Activated CD4-positive, alpha-beta T cell treated with anti-CD3 and anti-CD28 coated beads for 36 hours (primary cell): ENCODE data around the gene LARP4B. TPM values are rescaled to one million over a fixed set of nuclear protein-coding genes. Genes with fewer than 3 reads are reported as not detected.

ENCODE experiments used
- ATAC-seq: fragments of 200-7000 bp; cut with Tn5 transposase; one replicate; pipeline ENCODE4 v1.10.0; 2021; ENCODE audit warnings: mild to moderate bottlenecking, moderate library complexity
- CTCF ChIA-PET: fragments of 350-600 bp; sonication (Branson Sonifier 250); formaldehyde crosslinking; loops from one replicate; lab custom pipeline; 2021; ENCODE audit warnings: antibody characterized with exemption; lab: Charles Lee
- POLR2A ChIA-PET: fragments of 350-600 bp; sonication (Branson Sonifier 250); formaldehyde crosslinking; loops from one replicate; lab custom pipeline; 2021; ENCODE audit warnings: antibody characterized with exemption, inconsistent platforms; lab: Charles Lee
- DNase-seq: peaks from one replicate; pipeline ENCODE4 v3.0.0-alpha.2; 2020
- H3K27ac Mint-ChIP-seq: one replicate; pipeline ENCODE4 v1.8.0; 2021; ENCODE audit warnings: mixed read lengths
- H3K27me3 Mint-ChIP-seq: one replicate; pipeline ENCODE4 v1.8.0; 2021; ENCODE audit warnings: mixed read lengths
- H3K36me3 Mint-ChIP-seq: one replicate; pipeline ENCODE4 v1.8.0; 2021; ENCODE audit warnings: low read depth, mixed read lengths
- H3K4me1 Mint-ChIP-seq: one replicate; pipeline ENCODE4 v1.8.0; 2021; ENCODE audit warnings: mixed read lengths
- H3K4me3 Mint-ChIP-seq: one replicate; pipeline ENCODE4 v1.8.0; 2021; ENCODE audit warnings: mild to moderate bottlenecking, moderate library complexity, mixed read lengths
- H3K9me3 Mint-ChIP-seq: one replicate; pipeline ENCODE4 v1.8.0; 2021; ENCODE audit warnings: low read depth, mixed read lengths
- intact Hi-C, 2 experiments: fragments of 100-400 bp; cut with DNase I in 1 of 2; cut with micrococcal nuclease in 1 of 2; formaldehyde crosslinking; loops; one replicate each; pipeline versions ENCODE4 v1.14.2 to v1.15.1; 2022 to 2024; cut with DNase I, micrococcal nuclease
- total RNA-seq, 2 experiments: library from RNA; stranded (reverse); gene quantifications; one replicate each; pipeline ENCODE4 v1.2.3, GENCODE V29; 2021

Gene LARP4B
- total RNA-seq, 2 experiments from 2014 or later, result 88.2 to 97.5 TPM

- intact Hi-C loops, result no loop called here
- peak overlapping the region; percentile 65 for H3K27ac Mint-ChIP-seq
- no peak for ATAC-seq
- ChIA-PET CTCF (no interaction called here), POLR2A (no interaction called here)
- no peak overlapping the region for H3K4me3 Mint-ChIP-seq
- H3K9me3 Mint-ChIP-seq, result no peaks in the 10 kb centered on the region
- peaks cover 9% of the 10 kb centered on the region for H3K4me1 Mint-ChIP-seq
- DNase-seq, result no peak
- no peaks in the 10 kb centered on the region for H3K27me3 Mint-ChIP-seq
- H3K36me3 Mint-ChIP-seq, result peaks cover 63% of the 10 kb centered on the region
Measured at GRCh38 chr10:821322-821721, 110.2 kb downstream of the LARP4B start.

GRCh38 chr10:819816-820215 is 111.7 kb downstream of the LARP4B start:
- no peak for DNase-seq
- intact Hi-C loops, result no loop called here
- POLR2A ChIA-PET, result no interaction called here
- ATAC-seq, result no peak
- no peaks in the 10 kb centered on the region for H3K9me3 Mint-ChIP-seq
- H3K27me3 Mint-ChIP-seq, result no peaks in the 10 kb centered on the region
- H3K36me3 Mint-ChIP-seq, result peaks cover 64% of the 10 kb centered on the region
- H3K4me1 Mint-ChIP-seq, result peaks cover 9% of the 10 kb centered on the region
- CTCF ChIA-PET, result no interaction called here
- H3K27ac Mint-ChIP-seq, result no peak overlapping the region
- no peak overlapping the region for H3K4me3 Mint-ChIP-seq

DNA sequence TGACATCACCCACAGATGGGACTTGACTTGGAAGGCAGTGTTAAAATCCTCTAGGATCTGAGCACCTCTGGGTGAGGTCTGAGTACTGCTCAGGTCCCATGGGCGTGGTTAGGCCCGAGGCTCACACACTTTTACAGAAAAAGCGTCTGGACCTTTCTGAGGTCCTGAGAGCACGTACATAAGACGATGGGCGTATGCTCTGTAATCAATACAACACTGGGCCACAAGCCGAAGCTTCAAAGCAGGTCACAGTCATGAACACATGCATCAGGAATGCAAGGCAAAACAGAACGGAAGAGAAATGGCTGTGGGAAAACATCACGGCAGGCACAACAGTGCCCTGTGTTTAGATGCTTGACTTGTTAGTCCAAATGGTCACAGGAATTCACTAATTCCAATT is 112.2 kb downstream of the LARP4B start:
- no peak for ATAC-seq
- H3K36me3 Mint-ChIP-seq, result peaks cover 66% of the 10 kb centered on the region
- H3K27me3 Mint-ChIP-seq, result no peaks in the 10 kb centered on the region
- CTCF ChIA-PET, result no interaction called here
- POLR2A ChIA-PET, result no interaction called here
- intact Hi-C loops, result no loop called here
- no peak overlapping the region for H3K4me3 Mint-ChIP-seq
- H3K27ac Mint-ChIP-seq, result no peak overlapping the region
- DNase-seq, result no peak
- peaks cover 9% of the 10 kb centered on the region for H3K4me1 Mint-ChIP-seq
- H3K9me3 Mint-ChIP-seq, result no peaks in the 10 kb centered on the region

- Mint-ChIP-seq H3K4me3 (no peak overlapping the region), H3K27me3 (no peaks in the 10 kb centered on the region), H3K36me3 (peaks cover 62% of the 10 kb centered on the region), H3K4me1 (peaks cover 3% of the 10 kb centered on the region), H3K27ac (no peak overlapping the region), H3K9me3 (no peaks in the 10 kb centered on the region)
- ATAC-seq, result no peak
- POLR2A ChIA-PET, result no interaction called here
- CTCF ChIA-PET, result no interaction called here
- no peak for DNase-seq
- intact Hi-C loops, result no loop called here
Measured at GRCh38 chr10:818526-819220, 112.8 kb downstream of the LARP4B start.

GRCh38 chr10:818010-818409 is 113.5 kb downstream of the LARP4B start:
- ChIA-PET CTCF (no interaction called here), POLR2A (no interaction called here)
- Mint-ChIP-seq H3K27me3 (no peaks in the 10 kb centered on the region), H3K36me3 (peaks cover 63% of the 10 kb centered on the region), H3K9me3 (no peaks in the 10 kb centered on the region), H3K27ac (no peak overlapping the region), H3K4me1 (peaks cover under 1% of the 10 kb centered on the region), H3K4me3 (no peak overlapping the region)
- DNase-seq (no peak), ATAC-seq (no peak)
- intact Hi-C loops, result no loop called here

DNA sequence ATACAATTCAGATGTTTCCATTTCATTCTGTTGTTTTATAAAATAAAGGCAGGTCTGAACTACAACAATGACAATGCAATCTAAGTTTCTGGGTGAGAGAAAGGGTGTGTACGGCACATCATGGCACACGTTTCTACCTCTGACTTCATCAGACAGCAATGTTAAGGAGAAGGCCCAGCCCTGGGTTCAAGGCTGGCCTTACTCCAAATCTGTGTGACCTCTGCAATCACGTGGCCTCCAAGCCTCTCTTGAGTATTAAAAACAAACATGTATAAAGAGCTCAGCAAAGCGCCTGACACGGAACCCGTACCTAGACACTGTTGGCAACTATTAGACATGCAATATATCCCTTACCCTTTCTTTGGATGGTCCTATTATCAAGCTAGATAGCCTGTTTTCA is 114.1 kb downstream of the LARP4B start:
- Mint-ChIP-seq H3K4me3 (no peak overlapping the region), H3K27ac (no peak overlapping the region), H3K27me3 (no peaks in the 10 kb centered on the region), H3K36me3 (peaks cover 59% of the 10 kb centered on the region), H3K4me1 (no peaks in the 10 kb centered on the region), H3K9me3 (no peaks in the 10 kb centered on the region)
- POLR2A ChIA-PET, result no interaction called here
- ATAC-seq (no peak), DNase-seq (no peak)
- intact Hi-C loops, result no loop called here
- CTCF ChIA-PET, result no interaction called here

DNA sequence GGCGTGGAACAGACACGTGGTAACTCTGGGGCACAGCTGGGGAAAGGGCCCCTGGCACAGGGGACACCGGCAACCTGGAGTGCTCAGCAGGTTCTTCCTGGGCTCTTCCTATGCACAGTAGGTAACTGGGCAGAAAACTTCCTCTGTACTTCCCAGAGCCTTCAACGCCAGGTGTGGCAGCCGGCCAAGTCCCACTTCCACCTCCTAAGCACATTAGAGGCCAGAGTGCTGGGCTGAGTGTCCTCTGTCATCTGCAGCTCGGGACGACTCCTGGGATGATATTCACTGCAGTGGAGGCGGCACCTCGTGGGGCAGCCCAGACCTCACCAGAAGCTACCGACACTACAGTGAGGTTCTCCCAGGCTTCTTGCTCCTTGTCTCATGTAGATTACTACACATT is 114.5 kb downstream of the LARP4B start:
- Mint-ChIP-seq H3K4me1 (no peaks in the 10 kb centered on the region), H3K4me3 (no peak overlapping the region), H3K36me3 (peaks cover 63% of the 10 kb centered on the region), H3K9me3 (no peaks in the 10 kb centered on the region), H3K27ac (no peak overlapping the region), H3K27me3 (no peaks in the 10 kb centered on the region)
- no peak for DNase-seq
- CTCF ChIA-PET, result no interaction called here
- intact Hi-C loops, result no loop called here
- no peak for ATAC-seq
- POLR2A ChIA-PET, result no interaction called here

GRCh38 chr10:816091-816477 is 115.4 kb downstream of the LARP4B start:
- Mint-ChIP-seq H3K4me1 (no peaks in the 10 kb centered on the region), H3K27me3 (no peaks in the 10 kb centered on the region), H3K36me3 (peaks cover 63% of the 10 kb centered on the region), H3K4me3 (no peak overlapping the region), H3K27ac (no peak overlapping the region), H3K9me3 (no peaks in the 10 kb centered on the region)
- ChIA-PET CTCF (interaction anchor here (1.1 kb wide), 1 partner anchor 9 kb away, joined by 3 read pairs; no protein-coding TSS in a partner anchor), POLR2A (no interaction called here)
- intact Hi-C loops, result no loop called here
- no peak for ATAC-seq
- DNase-seq, result no peak

DNA sequence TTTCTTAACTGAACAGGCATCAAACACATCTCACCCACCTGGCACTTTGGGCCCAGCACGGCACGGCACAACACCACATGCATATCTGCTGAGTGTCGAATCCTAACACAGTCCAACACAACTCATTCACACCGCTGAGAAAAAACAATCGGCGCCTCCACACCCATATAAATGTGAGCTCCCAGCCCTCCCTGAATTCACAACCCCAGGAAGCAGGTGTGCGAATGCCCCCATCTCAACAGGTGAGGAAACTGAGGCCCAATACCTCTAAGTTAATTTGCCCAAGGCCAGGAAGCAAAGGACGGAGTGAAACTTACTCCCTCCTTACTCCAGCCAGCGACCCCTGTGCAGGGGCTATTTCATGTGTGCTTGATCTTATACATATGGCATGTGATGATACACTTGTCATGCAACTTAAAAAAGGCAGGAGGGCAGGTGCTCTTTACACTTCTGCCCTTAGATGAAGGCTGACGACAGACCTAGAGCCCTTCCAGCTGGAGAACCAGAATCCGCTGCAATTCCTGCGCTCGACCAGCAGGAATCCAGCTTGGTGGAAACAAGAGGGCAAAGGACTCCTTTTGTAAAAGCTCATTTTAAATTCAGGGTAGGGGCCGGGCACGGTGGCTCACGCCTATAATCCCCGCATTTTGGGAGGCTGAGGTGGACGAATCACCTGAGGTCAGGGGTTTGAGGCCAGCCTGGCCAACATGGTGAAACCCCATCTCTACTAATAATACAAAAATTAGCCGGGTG is 116.0 kb downstream of the LARP4B start:
- Mint-ChIP-seq H3K27me3 (no peaks in the 10 kb centered on the region), H3K36me3 (peaks cover 58% of the 10 kb centered on the region), H3K4me3 (no peak overlapping the region), H3K4me1 (no peaks in the 10 kb centered on the region), H3K9me3 (no peaks in the 10 kb centered on the region), H3K27ac (no peak overlapping the region)
- intact Hi-C loops, result no loop called here
- no peak for DNase-seq
- ChIA-PET CTCF (interaction anchor here (1.1 to 1.5 kb wide), 2 partner anchors 9 to 14 kb away, joined by 3 read pairs; no protein-coding TSS in a partner anchor), POLR2A (interaction anchor here (0.5 kb wide), 1 partner anchor 23 kb away, joined by 3 read pairs; no protein-coding TSS in a partner anchor)
- ATAC-seq, result no peak

GRCh38 chr10:814536-815302 is 116.8 kb downstream of the LARP4B start:
- Mint-ChIP-seq H3K9me3 (no peaks in the 10 kb centered on the region), H3K36me3 (peaks cover 58% of the 10 kb centered on the region), H3K27ac (peak overlapping the region; percentile 37), H3K4me1 (no peaks in the 10 kb centered on the region), H3K27me3 (no peaks in the 10 kb centered on the region), H3K4me3 (no peak overlapping the region)
- intact Hi-C loops, result no loop called here
- DNase-seq (no peak), ATAC-seq (no peak)
- POLR2A ChIA-PET, result no interaction called here
- CTCF ChIA-PET, result interaction anchor here (1.5 kb wide), 1 partner anchor 15 kb away, joined by 3 read pairs; no protein-coding TSS in a partner anchor

DNA sequence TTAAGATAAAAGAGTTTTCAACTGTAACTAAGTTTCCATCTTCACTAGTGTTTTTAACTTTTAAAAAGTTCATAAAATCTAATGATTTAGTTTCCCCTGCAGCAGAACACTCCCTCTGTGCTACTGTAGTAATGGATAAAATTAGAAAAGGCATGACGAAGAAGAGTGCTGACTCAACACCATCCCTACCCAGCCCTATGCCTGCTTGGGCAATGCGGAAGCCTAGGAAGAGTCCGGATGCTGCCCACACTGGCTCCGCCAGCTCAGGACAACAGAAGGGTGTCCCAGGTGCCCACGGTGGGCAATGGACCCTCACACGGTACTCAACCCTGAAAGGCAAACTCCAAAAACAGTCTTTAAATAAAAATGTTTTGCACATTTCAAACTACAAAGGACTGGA is 118.2 kb downstream of the LARP4B start:
- no peaks in the 10 kb centered on the region for H3K9me3 Mint-ChIP-seq
- POLR2A ChIA-PET, result interaction anchor here (0.6 kb wide), 1 partner anchor 112 kb away, joined by 3 read pairs; no protein-coding TSS in a partner anchor
- peaks cover 61% of the 10 kb centered on the region for H3K36me3 Mint-ChIP-seq
- no peak for ATAC-seq
- no peaks in the 10 kb centered on the region for H3K4me1 Mint-ChIP-seq
- H3K27me3 Mint-ChIP-seq, result no peaks in the 10 kb centered on the region
- H3K4me3 Mint-ChIP-seq, result no peak overlapping the region
- intact Hi-C loops, result no loop called here
- CTCF ChIA-PET, result no interaction called here
- no peak for DNase-seq
- H3K27ac Mint-ChIP-seq, result no peak overlapping the region
